Measurements from ENCODE around the gene ADGRD1. TPM values are rescaled to one million over a fixed set of nuclear protein-coding genes. Genes with fewer than 3 reads are reported as not detected.
"Not testable (repeated sequence)": the region's sequence is repeated elsewhere in the genome, so short reads cannot be mapped to it uniquely, and the experiment has no call there.

ADGRD1 gene
- total RNA-seq, 1 donor from 2014 or later: 8.4 TPM

DNA sequence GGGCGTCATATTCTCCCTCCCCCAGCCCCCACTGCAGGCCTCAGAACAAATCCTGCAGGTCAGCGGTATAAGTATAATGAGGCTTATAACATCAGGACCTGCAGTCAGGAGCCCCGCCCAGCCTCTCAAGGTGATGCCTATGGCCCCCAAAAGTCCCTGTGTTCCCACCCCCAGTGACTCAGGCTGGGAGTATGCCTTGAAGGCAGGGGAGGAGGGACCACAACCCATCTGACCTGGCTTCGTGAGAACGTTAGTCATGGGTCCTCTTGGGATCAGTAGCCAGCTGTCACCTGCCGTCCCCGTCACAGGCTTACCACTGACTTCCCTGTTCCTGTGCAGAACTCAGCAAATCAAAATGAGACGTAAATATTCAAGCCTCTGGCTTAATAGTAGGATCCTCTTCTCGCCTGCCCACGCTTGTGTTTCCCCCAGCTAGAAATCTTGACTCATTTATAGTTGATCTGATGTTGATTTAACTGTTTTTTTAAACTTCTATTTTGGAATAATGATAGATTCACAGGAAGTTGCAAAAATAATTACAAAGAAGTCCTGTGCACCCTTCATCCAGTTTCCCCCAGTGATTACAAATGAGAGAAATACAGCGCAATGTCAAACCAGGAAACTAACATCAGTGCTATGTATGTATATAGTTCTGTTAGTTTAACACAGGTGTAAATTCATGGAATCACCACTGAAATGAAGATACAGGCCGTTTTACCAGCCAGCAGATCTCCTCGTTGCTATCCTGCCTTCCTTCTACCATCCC is 107.5 kb downstream of the ADGRD1 start:
- Mint-ChIP-seq H3K27ac (no peak overlapping the region), H3K4me3 (ENCODE audit: low read depth) (no peak overlapping the region), H3K27me3 (ENCODE audit: low read depth) (peaks cover 16% of the 10 kb centered on the region), H3K9me3 (no peaks in the 10 kb centered on the region), H3K4me1 (ENCODE audit: low read depth) (no peaks in the 10 kb centered on the region), H3K36me3 (ENCODE audit: low read depth) (no peaks in the 10 kb centered on the region)
- DNase-seq (ENCODE audit: low spot score): no peak
- intact Hi-C loops (cut with micrococcal nuclease): no loop called here

DNA sequence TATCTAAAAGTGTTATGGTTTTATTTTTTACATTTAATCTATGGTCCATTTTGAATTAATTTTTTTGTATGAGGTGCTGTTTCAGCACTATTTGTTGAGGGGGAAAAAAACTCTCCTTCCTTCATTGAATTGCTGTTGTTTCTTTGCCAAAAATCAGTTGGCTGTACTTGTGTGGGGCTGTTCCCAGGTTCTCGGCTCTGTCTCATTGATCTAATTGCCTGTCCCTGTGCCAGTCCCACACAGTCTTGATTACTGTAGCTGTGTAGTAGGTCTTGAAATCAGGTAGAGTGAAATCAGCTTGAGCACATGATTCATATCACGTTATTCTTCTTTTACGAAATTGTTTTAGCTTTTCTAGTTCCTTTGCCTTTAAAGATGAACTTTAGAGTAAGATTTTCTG is 109.7 kb downstream of the ADGRD1 start:
- no peak overlapping the region for H3K4me3 Mint-ChIP-seq (ENCODE audit: low read depth)
- no peaks in the 10 kb centered on the region for H3K4me1 Mint-ChIP-seq (ENCODE audit: low read depth)
- no peak overlapping the region for H3K27ac Mint-ChIP-seq
- peaks cover 9% of the 10 kb centered on the region for H3K27me3 Mint-ChIP-seq (ENCODE audit: low read depth)
- no peak for DNase-seq (ENCODE audit: low spot score)
- no peaks in the 10 kb centered on the region for H3K36me3 Mint-ChIP-seq (ENCODE audit: low read depth)
- intact Hi-C loops (cut with micrococcal nuclease): no loop called here
- H3K9me3 Mint-ChIP-seq: no peaks in the 10 kb centered on the region

DNA sequence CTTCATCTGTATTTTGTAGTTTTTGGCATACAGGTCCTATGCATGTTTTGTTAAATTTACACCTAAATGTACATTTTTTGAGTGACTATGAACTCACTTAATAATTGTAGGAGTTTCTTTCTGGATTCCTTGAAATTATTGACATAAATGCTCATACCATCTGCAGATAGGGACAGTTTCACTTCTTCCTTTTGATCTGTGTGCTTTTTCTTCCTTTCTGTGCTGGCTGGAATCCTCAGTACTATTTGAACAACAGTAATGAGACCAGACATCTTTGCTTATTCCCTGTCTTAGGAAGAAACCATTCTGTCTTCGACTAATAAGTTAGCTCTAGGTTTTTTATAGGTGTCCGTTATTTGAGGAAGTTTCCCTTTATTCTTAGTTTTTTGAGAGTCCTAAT is 110.3 kb downstream of the ADGRD1 start:
- DNase-seq (ENCODE audit: low spot score): no peak
- intact Hi-C loops (cut with micrococcal nuclease): no loop called here
- H3K9me3 Mint-ChIP-seq: no peaks in the 10 kb centered on the region
- H3K27me3 Mint-ChIP-seq (ENCODE audit: low read depth): peaks cover 9% of the 10 kb centered on the region
- no peak overlapping the region for H3K4me3 Mint-ChIP-seq (ENCODE audit: low read depth)
- no peaks in the 10 kb centered on the region for H3K36me3 Mint-ChIP-seq (ENCODE audit: low read depth)
- H3K27ac Mint-ChIP-seq: no peak overlapping the region
- no peaks in the 10 kb centered on the region for H3K4me1 Mint-ChIP-seq (ENCODE audit: low read depth)

- Mint-ChIP-seq H3K4me1 (ENCODE audit: low read depth) (no peaks in the 10 kb centered on the region), H3K4me3 (ENCODE audit: low read depth) (no peak overlapping the region), H3K27ac (no peak overlapping the region), H3K9me3 (no peaks in the 10 kb centered on the region), H3K27me3 (ENCODE audit: low read depth) (peaks cover 9% of the 10 kb centered on the region), H3K36me3 (ENCODE audit: low read depth) (no peaks in the 10 kb centered on the region)
- intact Hi-C loops (cut with micrococcal nuclease): no loop called here
- no peak for DNase-seq (ENCODE audit: low spot score)
These were observed 111.6 kb downstream of the ADGRD1 start for GRCh38 chr12:131065279-131065678.

DNA sequence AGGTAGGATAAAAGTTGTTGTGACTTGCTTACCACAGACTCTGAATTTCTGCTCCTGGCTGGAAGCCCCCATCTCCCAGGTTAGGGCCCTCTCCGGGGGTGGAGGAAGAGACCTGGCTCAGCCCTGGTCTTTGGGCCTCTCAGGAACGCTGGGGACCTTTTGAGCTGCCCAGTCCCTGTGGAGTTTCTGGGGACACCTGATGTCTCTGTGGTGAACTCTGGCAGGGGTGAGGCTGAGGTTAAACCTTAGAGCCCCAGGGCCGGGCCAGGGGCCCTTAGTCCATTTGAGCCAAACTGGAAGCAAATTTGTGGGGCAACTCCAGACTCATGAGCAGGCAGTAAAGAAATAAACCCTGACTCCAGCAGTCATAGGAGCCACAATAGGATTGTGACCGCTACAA is 112.1 kb downstream of the ADGRD1 start:
- no peaks in the 10 kb centered on the region for H3K36me3 Mint-ChIP-seq (ENCODE audit: low read depth)
- H3K27ac Mint-ChIP-seq: no peak overlapping the region
- no peak overlapping the region for H3K4me3 Mint-ChIP-seq (ENCODE audit: low read depth)
- H3K9me3 Mint-ChIP-seq: peaks cover 3% of the 10 kb centered on the region
- no peak for DNase-seq (ENCODE audit: low spot score)
- H3K27me3 Mint-ChIP-seq (ENCODE audit: low read depth): peaks cover 9% of the 10 kb centered on the region
- intact Hi-C loops (cut with micrococcal nuclease): no loop called here
- H3K4me1 Mint-ChIP-seq (ENCODE audit: low read depth): no peaks in the 10 kb centered on the region

GRCh38 chr12:131066207-131066885 is 112.6 kb downstream of the ADGRD1 start:
- Mint-ChIP-seq H3K4me3 (ENCODE audit: low read depth) (no peak overlapping the region), H3K9me3 (peaks cover 3% of the 10 kb centered on the region), H3K27me3 (ENCODE audit: low read depth) (peaks cover 8% of the 10 kb centered on the region), H3K27ac (no peak overlapping the region), H3K36me3 (ENCODE audit: low read depth) (no peaks in the 10 kb centered on the region), H3K4me1 (ENCODE audit: low read depth) (no peaks in the 10 kb centered on the region)
- DNase-seq (ENCODE audit: low spot score): no peak
- intact Hi-C loops (cut with micrococcal nuclease): no loop called here

- no peaks in the 10 kb centered on the region for H3K4me1 Mint-ChIP-seq (ENCODE audit: low read depth)
- DNase-seq (ENCODE audit: low spot score): no peak
- H3K36me3 Mint-ChIP-seq (ENCODE audit: low read depth): no peaks in the 10 kb centered on the region
- peaks cover 6% of the 10 kb centered on the region for H3K27me3 Mint-ChIP-seq (ENCODE audit: low read depth)
- no peak overlapping the region for H3K4me3 Mint-ChIP-seq (ENCODE audit: low read depth)
- H3K27ac Mint-ChIP-seq: no peak overlapping the region
- H3K9me3 Mint-ChIP-seq: peaks cover 3% of the 10 kb centered on the region
- intact Hi-C loops (cut with micrococcal nuclease): no loop called here
These were observed 113.3 kb downstream of the ADGRD1 start for GRCh38 chr12:131066886-131067490.

- intact Hi-C loops (cut with micrococcal nuclease): no loop called here
- no peak for DNase-seq (ENCODE audit: low spot score)
- no peaks in the 10 kb centered on the region for H3K36me3 Mint-ChIP-seq (ENCODE audit: low read depth)
- no peaks in the 10 kb centered on the region for H3K4me1 Mint-ChIP-seq (ENCODE audit: low read depth)
- peaks cover 3% of the 10 kb centered on the region for H3K9me3 Mint-ChIP-seq
- H3K27me3 Mint-ChIP-seq (ENCODE audit: low read depth): peaks cover 6% of the 10 kb centered on the region
- no peak overlapping the region for H3K4me3 Mint-ChIP-seq (ENCODE audit: low read depth)
- H3K27ac Mint-ChIP-seq: no peak overlapping the region
These were observed 114.5 kb downstream of the ADGRD1 start for GRCh38 chr12:131067981-131068851.

GRCh38 chr12:131068926-131069720 is 115.4 kb downstream of the ADGRD1 start:
- H3K9me3 Mint-ChIP-seq; H3K27me3 Mint-ChIP-seq (ENCODE audit: low read depth); H3K27ac Mint-ChIP-seq; H3K4me1 Mint-ChIP-seq (ENCODE audit: low read depth); H3K36me3 Mint-ChIP-seq (ENCODE audit: low read depth); H3K4me3 Mint-ChIP-seq (ENCODE audit: low read depth); DNase-seq (ENCODE audit: low spot score); intact Hi-C loops (cut with micrococcal nuclease): not testable (repeated sequence)

GRCh38 chr12:131070136-131070535 is 116.4 kb downstream of the ADGRD1 start:
- H3K36me3 Mint-ChIP-seq (ENCODE audit: low read depth); intact Hi-C loops (cut with micrococcal nuclease); H3K4me3 Mint-ChIP-seq (ENCODE audit: low read depth); H3K4me1 Mint-ChIP-seq (ENCODE audit: low read depth); H3K9me3 Mint-ChIP-seq; H3K27me3 Mint-ChIP-seq (ENCODE audit: low read depth); DNase-seq (ENCODE audit: low spot score); H3K27ac Mint-ChIP-seq: not testable (repeated sequence)

DNA sequence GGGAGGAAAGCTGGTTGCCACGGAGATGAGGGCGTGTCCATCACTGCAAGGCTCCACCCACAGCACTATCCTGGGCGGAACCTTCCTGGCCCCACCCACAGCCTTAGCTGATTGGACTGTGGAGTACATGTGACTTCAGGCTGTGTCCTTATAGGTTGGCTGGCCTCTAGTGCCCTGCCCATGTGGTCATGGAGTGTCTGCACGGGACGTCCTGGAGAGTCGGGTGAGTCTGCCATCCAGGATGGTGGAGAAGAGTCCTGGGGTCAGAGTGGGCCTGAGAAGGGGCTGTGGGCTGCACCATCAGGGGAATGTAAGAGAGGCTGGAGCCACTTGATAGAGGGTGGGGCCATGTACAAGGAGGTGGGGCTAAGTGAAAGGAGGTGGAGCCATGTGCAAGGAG is 117.0 kb downstream of the ADGRD1 start:
- H3K4me1 Mint-ChIP-seq (ENCODE audit: low read depth); H3K27ac Mint-ChIP-seq; DNase-seq (ENCODE audit: low spot score); H3K4me3 Mint-ChIP-seq (ENCODE audit: low read depth); intact Hi-C loops (cut with micrococcal nuclease); H3K36me3 Mint-ChIP-seq (ENCODE audit: low read depth); H3K9me3 Mint-ChIP-seq; H3K27me3 Mint-ChIP-seq (ENCODE audit: low read depth): not testable (repeated sequence)

DNA sequence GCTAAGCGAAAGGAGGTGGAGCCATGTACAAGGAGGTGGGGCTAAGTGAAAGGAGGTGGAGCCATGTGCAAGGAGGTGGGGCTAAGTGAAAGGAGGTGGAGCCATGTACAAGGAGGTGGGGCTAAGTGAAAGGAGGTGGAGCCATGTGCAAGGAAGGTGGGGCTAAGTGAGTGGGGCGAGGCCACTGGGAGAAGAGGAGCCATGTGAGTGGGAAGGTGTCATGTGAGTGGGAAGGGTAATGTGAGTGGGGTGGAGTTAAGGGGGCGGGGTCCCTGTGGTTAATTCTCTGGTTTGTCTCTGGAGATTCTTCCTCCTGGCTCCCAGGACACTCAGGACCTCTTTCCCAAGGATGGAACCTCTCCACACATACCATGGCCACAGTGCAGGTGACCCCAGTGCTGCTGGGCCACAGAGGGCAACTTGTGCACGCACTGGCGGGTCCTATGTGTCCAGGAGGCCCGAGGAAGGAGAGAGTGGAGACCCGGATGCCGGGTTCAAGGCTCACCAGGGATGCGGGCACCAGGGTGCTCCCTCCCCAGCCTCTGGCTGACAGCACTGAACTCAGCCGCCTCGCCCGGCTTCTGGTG is 117.6 kb downstream of the ADGRD1 start:
- H3K27ac Mint-ChIP-seq; DNase-seq (ENCODE audit: low spot score); H3K9me3 Mint-ChIP-seq; intact Hi-C loops (cut with micrococcal nuclease); H3K4me3 Mint-ChIP-seq (ENCODE audit: low read depth); H3K4me1 Mint-ChIP-seq (ENCODE audit: low read depth); H3K27me3 Mint-ChIP-seq (ENCODE audit: low read depth); H3K36me3 Mint-ChIP-seq (ENCODE audit: low read depth): not testable (repeated sequence)
